HCT116 (cell line): ENCODE measurements around the gene FAM53A. TPM values are rescaled to one million over a fixed set of nuclear protein-coding genes. Genes with fewer than 3 reads are reported as not detected.

Experiments
- ATAC-seq: fragments of 200-7000 bp; cut with Tn5 transposase; 2 replicates; pipeline ENCODE4 v1.9.1; 2020; ENCODE audit warnings: mild to moderate bottlenecking, moderate library complexity
- BruUV-seq: library from RNA; stranded (reverse); fragments of 400-500 nt; replicated peaks from 2 replicates; lab custom pipeline; 2021; lab: Mats Ljungman, UMichigan
- CTCF ChIA-PET: fragments of 300-600 bp; sonication (Branson Sonifier 250); formaldehyde crosslinking; loops from one replicate; lab custom pipeline; 2021; ENCODE audit warnings: antibody characterized with exemption; lab: Charles Lee
- POLR2A ChIA-PET: fragments of 300-600, 350-600 bp; sonication (Branson Sonifier 250); formaldehyde crosslinking; loops from one replicate; lab custom pipeline; 2021; ENCODE audit warnings: antibody characterized with exemption; lab: Charles Lee
- RAD21 ChIA-PET, 2 experiments: fragments of 300-600 bp; sonication (Branson Sonifier 250); formaldehyde crosslinking; loops; one replicate each; lab custom pipeline; 2023; ENCODE audit warnings: low total read pairs in 2 of 2; ENCODE audit not compliant: uncharacterized antibody in 2 of 2, unreplicated experiment in 2 of 2, low non-redundant PET in 1 of 2; lab: Charles Lee
- DNase-seq: peaks from one replicate; pipeline ENCODE4 v3.0.0-alpha.2; 2010; ENCODE audit warnings: low read depth, low spot score
- H2AFZ ChIP-seq: fragments of 200-600 bp; shearing (Covaris generic), sonication (generic); 2 replicates; pipeline ENCODE4 v1.6.1; 2017; ENCODE audit warnings: low read depth, mixed run types, mixed read lengths, antibody characterized with exemption, low read length; ENCODE audit not compliant: poor library complexity, severe bottlenecking
- H3K27ac ChIP-seq: 2 replicates; pipeline ENCODE4 v1.5.1; 2012; ENCODE audit warnings: low read depth, low read length
- H3K27me3 ChIP-seq: fragments of 200-600 bp; sonication (generic); 2 replicates; pipeline ENCODE4 v1.6.1; 2016; ENCODE audit warnings: mixed run types, low read length, mixed read lengths; ENCODE audit not compliant: insufficient read depth
- H3K36me3 ChIP-seq, 2 experiments: fragments of 200-500 bp in 1 of 2; fragments of 200-600 bp in 1 of 2; sonication (Bioruptor generic) in 1 of 2; sonication (generic) in 1 of 2; 2 replicates each; pipeline versions ENCODE4 v1.5.1 to v1.6.1; 2014 to 2016; ENCODE audit warnings: low read length in 2 of 2, inconsistent platforms in 1 of 2, mixed read lengths in 1 of 2, mixed run types in 1 of 2; ENCODE audit not compliant: insufficient read depth in 2 of 2, control insufficient read depth in 1 of 2
- H3K4me1 ChIP-seq, 2 experiments: fragments of 200-600 bp in 1 of 2; sonication (generic) in 1 of 2; 2 replicates each; pipeline versions ENCODE4 v1.5.1 to v1.6.1; 2012 to 2017; ENCODE audit warnings: low read length in 2 of 2, inconsistent platforms in 1 of 2, mild to moderate bottlenecking in 1 of 2, mixed read lengths in 1 of 2, mixed run types in 1 of 2, moderate library complexity in 1 of 2; ENCODE audit not compliant: insufficient read depth in 2 of 2, control insufficient read depth in 1 of 2
- H3K4me2 ChIP-seq: fragments of 200-600 bp; sonication (generic); 2 replicates; pipeline ENCODE4 v1.6.1; 2017; ENCODE audit warnings: mixed run types, low read length, mixed read lengths
- H3K4me3 ChIP-seq, 2 experiments: fragments of 200-600 bp in 1 of 2; sonication (generic) in 1 of 2; replicated peaks in 1 of 2; 2 replicates each; pipeline ENCODE4 v1.5.1; 2011 to 2016; ENCODE audit warnings: low read length in 2 of 2, control low read depth in 1 of 2, low read depth in 1 of 2, mild to moderate bottlenecking in 1 of 2, mixed read lengths in 1 of 2, mixed run types in 1 of 2
- H3K79me2 ChIP-seq: fragments of 200-600 bp; sonication (generic); 2 replicates; pipeline ENCODE4 v1.6.1; 2017; ENCODE audit warnings: mild to moderate bottlenecking, mixed run types, low read length, moderate library complexity, mixed read lengths; ENCODE audit not compliant: insufficient read depth
- H3K9ac ChIP-seq: fragments of 200-600 bp; sonication (generic); 2 replicates; pipeline ENCODE4 v1.6.1; 2016; ENCODE audit warnings: low read length, mixed read lengths
- H3K9me2 ChIP-seq: fragments of 200-600 bp; sonication (generic), shearing (Covaris generic); 2 replicates; pipeline ENCODE4 v1.6.1; 2017; ENCODE audit warnings: mixed run types, mild to moderate bottlenecking, moderate library complexity; ENCODE audit not compliant: insufficient read depth
- H3K9me3 ChIP-seq, 2 experiments: fragments of 200-500 bp in 1 of 2; fragments of 200-600 bp in 1 of 2; sonication (Bioruptor generic) in 1 of 2; sonication (generic) in 1 of 2; 2 replicates each; pipeline ENCODE4 v1.6.1; 2014 to 2017; ENCODE audit warnings: low read length in 2 of 2, mixed read lengths in 2 of 2, inconsistent platforms in 1 of 2, low read depth in 1 of 2, mild to moderate bottlenecking in 1 of 2, mixed run types in 1 of 2, moderate library complexity in 1 of 2; ENCODE audit not compliant: control insufficient read depth in 1 of 2, insufficient read depth in 1 of 2
- H4K20me1 ChIP-seq: fragments of 200-600 bp; sonication (generic), shearing (Covaris generic); 2 replicates; pipeline ENCODE4 v1.6.1; 2017; ENCODE audit warnings: mixed run types, mild to moderate bottlenecking, moderate library complexity; ENCODE audit not compliant: insufficient read depth
- EZH2phosphoT487 ChIP-seq: fragments of 200-600 bp; IDR thresholded peaks from 2 replicates; pipeline ENCODE4 v1.6.1; 2018; ENCODE audit warnings: antibody characterized with exemption, borderline replicate concordance
- FOSL1 ChIP-seq: IDR thresholded peaks from 2 replicates; pipeline ENCODE4 v1.6.1; 2012; ENCODE audit warnings: low read depth
- SIN3A ChIP-seq: IDR thresholded peaks from 2 replicates; pipeline ENCODE4 v1.6.1; 2012; ENCODE audit warnings: low read depth
- SRF ChIP-seq: IDR thresholded peaks from 2 replicates; pipeline ENCODE4 v1.6.1; 2012; ENCODE audit warnings: low read depth
- intact Hi-C: fragments of 100-400 bp; cut with micrococcal nuclease; formaldehyde crosslinking; loops from 2 replicates; pipeline ENCODE4 v1.10.0; 2022
- total RNA-seq: library from RNA; stranded (reverse); gene quantifications from one replicate; pipeline ENCODE4 v1.2.1, GENCODE V29; 2021; ENCODE audit not compliant: unreplicated experiment
- TF ChIP-seq, protein P1 (sequence below): IDR thresholded peaks from 2 replicates; pipeline ENCODE4 v1.6.1; 2012; ENCODE audit warnings: low read depth

Gene FAM53A
- total RNA-seq, 1 experiment from 2014 or later, result 1.1 TPM

DNA sequence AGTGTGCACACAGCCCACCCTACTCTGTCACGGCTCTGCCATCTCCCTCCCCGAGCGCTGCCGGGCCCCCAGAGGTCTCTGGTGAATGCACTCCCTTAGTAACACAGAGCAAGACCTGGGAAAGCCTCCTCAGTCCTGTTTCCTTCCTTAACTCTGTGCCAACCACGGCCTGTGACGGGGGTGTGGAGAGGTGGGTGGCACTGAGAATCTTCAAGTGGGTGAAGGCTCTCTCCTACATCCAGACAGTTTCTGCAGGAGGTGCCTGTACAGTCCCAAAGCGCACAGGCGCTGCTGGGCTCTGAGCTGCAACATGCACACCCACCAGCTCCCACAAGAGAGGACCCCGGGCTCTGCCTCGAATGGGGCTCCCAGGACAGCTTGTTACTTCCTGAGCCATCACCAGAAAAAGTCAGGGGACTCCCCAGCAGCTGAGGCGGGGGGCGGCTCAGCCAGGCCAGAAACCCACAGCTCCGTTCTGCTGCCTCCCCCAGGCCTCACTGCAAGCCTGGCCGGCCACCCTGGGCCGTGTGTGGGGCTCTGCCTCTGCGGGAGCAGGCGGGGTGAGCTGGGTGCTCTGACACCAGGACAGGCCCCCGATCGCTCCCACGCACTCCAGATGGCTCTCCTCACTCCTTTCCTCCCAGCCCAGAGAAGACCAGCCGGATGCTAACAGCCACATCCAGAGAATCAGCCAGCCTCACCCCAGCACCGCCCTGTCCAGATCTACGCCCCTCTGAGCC, 29.7 kb downstream of the FAM53A start:
- ATAC-seq, result no peak
- POLR2A ChIA-PET, result no interaction called here
- BruUV-seq, result no TSS peak
- peaks cover 7% of the 10 kb centered on the region in 2 experiments; a peak in 3 of 4 replicates for H3K4me1 ChIP-seq
- H4K20me1 ChIP-seq, result no peaks in the 10 kb centered on the region
- CTCF ChIA-PET, result no interaction called here
- TF ChIP-seq EZH2phosphoT487, result no peak
- no peak for TF ChIP-seq FOSL1
- no peak for TF ChIP-seq SRF
- TF ChIP-seq SIN3A, result no peak
- TF ChIP-seq, all 23 proteins: peak for 0
- Histone ChIP-seq H3K9ac (no peak overlapping the region), H3K27ac (no peak overlapping the region), H3K4me3 (no peak overlapping the region), H3K36me3 (no peaks in the 10 kb centered on the region), H3K9me2 (no peaks in the 10 kb centered on the region), H3K79me2 (no peaks in the 10 kb centered on the region), H2AFZ (no peak overlapping the region), H3K9me3 (no peaks in the 10 kb centered on the region), H3K27me3 (no peaks in the 10 kb centered on the region), H3K4me2 (no peak overlapping the region)
- DNase-seq, result no peak
- intact Hi-C loops, result no loop called here
- RAD21 ChIA-PET, result no interaction called here

DNA sequence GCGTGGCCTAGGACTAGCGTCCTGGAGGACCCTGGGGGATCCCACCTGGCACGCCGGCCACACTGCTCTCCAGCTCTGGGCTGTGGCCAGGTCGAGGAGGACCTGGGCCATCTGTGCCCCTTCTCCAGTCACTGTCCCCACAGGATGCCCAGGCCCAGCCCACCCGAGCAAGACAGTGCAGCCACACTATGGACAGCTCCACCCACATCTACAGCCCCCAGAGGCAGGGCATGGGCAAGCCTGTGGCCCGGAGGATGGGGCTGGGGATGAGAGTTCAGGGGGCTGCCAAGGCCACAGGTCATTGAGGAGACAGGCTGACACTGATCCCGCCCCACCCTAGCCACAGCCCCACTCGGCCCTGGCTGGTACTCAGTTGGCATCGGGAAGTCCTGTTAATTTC, 30.3 kb downstream of the FAM53A start:
- intact Hi-C loops, result no loop called here
- Histone ChIP-seq H3K9me3 (no peaks in the 10 kb centered on the region), H3K9ac (no peak overlapping the region), H3K27ac (no peak overlapping the region), H3K4me1 (peaks cover 7% of the 10 kb centered on the region in 2 experiments; a peak in 3 of 4 replicates), H3K9me2 (no peaks in the 10 kb centered on the region), H3K4me3 (no peak overlapping the region), H3K27me3 (no peaks in the 10 kb centered on the region), H2AFZ (no peak overlapping the region), H4K20me1 (no peaks in the 10 kb centered on the region), H3K79me2 (no peaks in the 10 kb centered on the region), H3K4me2 (no peak overlapping the region), H3K36me3 (no peaks in the 10 kb centered on the region)
- DNase-seq, result no peak
- TF ChIP-seq, protein P1, sequence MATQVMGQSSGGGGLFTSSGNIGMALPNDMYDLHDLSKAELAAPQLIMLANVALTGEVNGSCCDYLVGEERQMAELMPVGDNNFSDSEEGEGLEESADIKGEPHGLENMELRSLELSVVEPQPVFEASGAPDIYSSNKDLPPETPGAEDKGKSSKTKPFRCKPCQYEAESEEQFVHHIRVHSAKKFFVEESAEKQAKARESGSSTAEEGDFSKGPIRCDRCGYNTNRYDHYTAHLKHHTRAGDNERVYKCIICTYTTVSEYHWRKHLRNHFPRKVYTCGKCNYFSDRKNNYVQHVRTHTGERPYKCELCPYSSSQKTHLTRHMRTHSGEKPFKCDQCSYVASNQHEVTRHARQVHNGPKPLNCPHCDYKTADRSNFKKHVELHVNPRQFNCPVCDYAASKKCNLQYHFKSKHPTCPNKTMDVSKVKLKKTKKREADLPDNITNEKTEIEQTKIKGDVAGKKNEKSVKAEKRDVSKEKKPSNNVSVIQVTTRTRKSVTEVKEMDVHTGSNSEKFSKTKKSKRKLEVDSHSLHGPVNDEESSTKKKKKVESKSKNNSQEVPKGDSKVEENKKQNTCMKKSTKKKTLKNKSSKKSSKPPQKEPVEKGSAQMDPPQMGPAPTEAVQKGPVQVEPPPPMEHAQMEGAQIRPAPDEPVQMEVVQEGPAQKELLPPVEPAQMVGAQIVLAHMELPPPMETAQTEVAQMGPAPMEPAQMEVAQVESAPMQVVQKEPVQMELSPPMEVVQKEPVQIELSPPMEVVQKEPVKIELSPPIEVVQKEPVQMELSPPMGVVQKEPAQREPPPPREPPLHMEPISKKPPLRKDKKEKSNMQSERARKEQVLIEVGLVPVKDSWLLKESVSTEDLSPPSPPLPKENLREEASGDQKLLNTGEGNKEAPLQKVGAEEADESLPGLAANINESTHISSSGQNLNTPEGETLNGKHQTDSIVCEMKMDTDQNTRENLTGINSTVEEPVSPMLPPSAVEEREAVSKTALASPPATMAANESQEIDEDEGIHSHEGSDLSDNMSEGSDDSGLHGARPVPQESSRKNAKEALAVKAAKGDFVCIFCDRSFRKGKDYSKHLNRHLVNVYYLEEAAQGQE, result no peak
- TF ChIP-seq FOSL1, result no peak
- ChIA-PET RAD21 (no interaction called here), CTCF (no interaction called here), POLR2A (no interaction called here)
- no TSS peak for BruUV-seq
- no peak for ATAC-seq
